Esophagus muscularis mucosa (tissue), 4 donors: ENCODE data around the gene ACADSB.

Experiments used
- EP300 ChIP-seq: sonication (generic); formaldehyde crosslinking; IDR thresholded peaks from one replicate; pipeline ENCODE4 v1.6.1; 2017; ENCODE audit warnings: antibody characterized with exemption
- POLR2A ChIP-seq: fragments of 450-650 bp; IDR thresholded peaks from one replicate; pipeline ENCODE4 v1.6.1; 2017; ENCODE audit warnings: antibody characterized with exemption, moderate library complexity, mild to moderate bottlenecking, low read depth
- POLR2AphosphoS5 ChIP-seq, 2 donors: sonication (generic); formaldehyde crosslinking; IDR thresholded peaks; one replicate each; pipeline ENCODE4 v1.6.1; 2017; ENCODE audit warnings: antibody characterized with exemption in 2 of 2
- TF ChIP-seq, protein P1 (sequence below), 3 experiments: fragments of 200-600 bp in 2 of 3; fragments of 450-650 bp in 1 of 3; sonication (generic) in 2 of 3; IDR thresholded peaks; one replicate each; pipeline ENCODE4 v1.5.1; 2017 to 2019; ENCODE audit warnings: antibody characterized with exemption in 3 of 3, mild to moderate bottlenecking in 2 of 3, moderate library complexity in 1 of 3

DNA sequence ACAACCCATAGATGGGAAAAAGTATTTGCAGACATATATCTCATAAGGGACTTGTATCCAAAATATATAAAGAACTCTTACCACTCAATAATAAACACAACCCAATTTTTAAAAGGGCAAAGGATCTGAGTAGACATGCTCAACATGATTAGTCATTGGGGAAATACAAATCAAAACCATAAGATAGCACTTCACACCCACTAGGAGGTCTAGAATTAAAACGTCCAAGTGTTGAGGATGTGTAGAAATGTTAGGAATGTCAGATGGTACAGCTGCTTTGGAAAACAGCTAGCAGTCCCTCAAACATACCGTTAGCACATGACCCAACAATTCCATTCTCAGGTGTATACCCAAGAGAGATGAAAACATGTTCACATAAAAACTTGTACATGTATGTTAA, 20.3 kb upstream of the ACADSB start:
- TF ChIP-seq POLR2AphosphoS5 (IDR thresholded peaks at IDR 0.05) = no peak
- TF ChIP-seq, protein P1, sequence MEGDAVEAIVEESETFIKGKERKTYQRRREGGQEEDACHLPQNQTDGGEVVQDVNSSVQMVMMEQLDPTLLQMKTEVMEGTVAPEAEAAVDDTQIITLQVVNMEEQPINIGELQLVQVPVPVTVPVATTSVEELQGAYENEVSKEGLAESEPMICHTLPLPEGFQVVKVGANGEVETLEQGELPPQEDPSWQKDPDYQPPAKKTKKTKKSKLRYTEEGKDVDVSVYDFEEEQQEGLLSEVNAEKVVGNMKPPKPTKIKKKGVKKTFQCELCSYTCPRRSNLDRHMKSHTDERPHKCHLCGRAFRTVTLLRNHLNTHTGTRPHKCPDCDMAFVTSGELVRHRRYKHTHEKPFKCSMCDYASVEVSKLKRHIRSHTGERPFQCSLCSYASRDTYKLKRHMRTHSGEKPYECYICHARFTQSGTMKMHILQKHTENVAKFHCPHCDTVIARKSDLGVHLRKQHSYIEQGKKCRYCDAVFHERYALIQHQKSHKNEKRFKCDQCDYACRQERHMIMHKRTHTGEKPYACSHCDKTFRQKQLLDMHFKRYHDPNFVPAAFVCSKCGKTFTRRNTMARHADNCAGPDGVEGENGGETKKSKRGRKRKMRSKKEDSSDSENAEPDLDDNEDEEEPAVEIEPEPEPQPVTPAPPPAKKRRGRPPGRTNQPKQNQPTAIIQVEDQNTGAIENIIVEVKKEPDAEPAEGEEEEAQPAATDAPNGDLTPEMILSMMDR (IDR thresholded peaks at IDR 0.05) = no peak
- no peak for TF ChIP-seq POLR2A
- TF ChIP-seq EP300 = no peak
